Stimulated activated CD4-positive, alpha-beta T cell treated with anti-CD3 and anti-CD28 coated beads, Interleukin-1b, Interleukin-23, amount 100 ng/mL, for 24 hours (primary cell): ENCODE results near the gene QKI.

Experiments
- DNase-seq, 4 experiments: peaks; one replicate each; pipeline ENCODE4 v3.0.0-alpha.2; 2020; ENCODE audit warnings: low read depth in 4 of 4, low spot score in 1 of 4

Gene QKI

GRCh38 chr6:163605385-163606097 is 191.0 kb downstream of the QKI start:
- DNase-seq = no peak

- DNase-seq = no peak
Measured at GRCh38 chr6:163607792-163608191, 193.3 kb downstream of the QKI start.

- no peak for DNase-seq
Measured at GRCh38 chr6:163608204-163608644, 193.7 kb downstream of the QKI start.

- no peak for DNase-seq
Measured at GRCh38 chr6:163612200-163612599, 197.7 kb downstream of the QKI start.

GRCh38 chr6:163613025-163613424 is 198.5 kb downstream of the QKI start:
- no peak for DNase-seq

- DNase-seq = no peak
Measured at GRCh38 chr6:163613668-163614067, 199.2 kb downstream of the QKI start.

- no peak for DNase-seq
Measured at GRCh38 chr6:163616452-163616851, 201.9 kb downstream of the QKI start.

- DNase-seq = no peak
Measured at GRCh38 chr6:163617549-163617948, 203.0 kb downstream of the QKI start.

- DNase-seq = no peak
Measured at GRCh38 chr6:163620101-163620500, 205.6 kb downstream of the QKI start.

- DNase-seq = no peak
Measured at GRCh38 chr6:163620670-163621330, 206.3 kb downstream of the QKI start.

GRCh38 chr6:163625265-163625664 is 210.7 kb downstream of the QKI start:
- no peak for DNase-seq

GRCh38 chr6:163626073-163626867 is 211.8 kb downstream of the QKI start:
- no peak for DNase-seq

- DNase-seq = no peak
Measured at GRCh38 chr6:163627274-163628062, 212.9 kb downstream of the QKI start.
